H1 (cell line): ENCODE measurements around the gene LRRC3C. TPM values are rescaled to one million over a fixed set of nuclear protein-coding genes. Genes with fewer than 3 reads are reported as not detected.
"Not testable (repeated sequence)": the region's sequence is repeated elsewhere in the genome, so short reads cannot be mapped to it uniquely, and the experiment has no call there.

Source experiments
- CTCF ChIA-PET: fragments of 300-600 bp; sonication (Branson Sonifier 250); formaldehyde crosslinking; loops from one replicate; lab custom pipeline; 2021; ENCODE audit not compliant: partially characterized antibody; lab: Charles Lee
- POLR2A ChIA-PET: fragments of 300-600 bp; sonication (Branson Sonifier 250); formaldehyde crosslinking; loops from one replicate; lab custom pipeline; 2021; ENCODE audit warnings: inconsistent platforms; ENCODE audit not compliant: partially characterized antibody; lab: Charles Lee
- DNase-seq, 2 experiments: peaks; one replicate each; pipeline versions ENCODE4 v3.0.0 to v3.0.0-alpha.2; 2010 to 2022; ENCODE audit warnings: low spot score in 2 of 2, low read depth in 1 of 2, mixed read lengths in 1 of 2
- FAIRE-seq: peaks from 2 replicates; lab custom pipeline; 2011; peaks lifted over from hg19 to GRCh38; lab: Jason Lieb, UNC
- H2AFZ ChIP-seq: 2 replicates; pipeline ENCODE4 v1.8.1; 2012; ENCODE audit warnings: low read length, inconsistent platforms
- H2AK5ac ChIP-seq: 2 replicates; pipeline ENCODE4 v1.6.1; 2013; ENCODE audit warnings: low read depth, low read length
- H2BK120ac ChIP-seq: replicated peaks from 2 replicates; pipeline ENCODE3; 2013; ENCODE audit warnings: low read depth, low read length, inconsistent platforms
- H2BK12ac ChIP-seq: 2 replicates; pipeline ENCODE4 v1.6.1; 2013; ENCODE audit warnings: low read depth, low read length
- H2BK15ac ChIP-seq: 2 replicates; pipeline ENCODE4 v1.6.1; 2013; ENCODE audit warnings: low read length
- H2BK20ac ChIP-seq: 2 replicates; pipeline ENCODE4 v1.6.1; 2013; ENCODE audit warnings: low read length
- H2BK5ac ChIP-seq: 2 replicates; pipeline ENCODE4 v1.6.1; 2013; ENCODE audit warnings: low read depth, low read length
- H3K14ac ChIP-seq: 2 replicates; pipeline ENCODE4 v1.6.1; 2013; ENCODE audit warnings: inconsistent platforms; ENCODE audit not compliant: insufficient read length
- H3K18ac ChIP-seq: 2 replicates; pipeline ENCODE4 v1.6.1; 2013; ENCODE audit warnings: low read length; ENCODE audit errors: extremely low read depth
- H3K23ac ChIP-seq: 2 replicates; pipeline ENCODE4 v1.6.1; 2013; ENCODE audit warnings: inconsistent platforms; ENCODE audit not compliant: insufficient read length
- H3K23me2 ChIP-seq: 2 replicates; pipeline ENCODE4 v1.6.1; 2013; ENCODE audit warnings: low read depth, low read length
- H3K27ac ChIP-seq: 2 replicates; pipeline ENCODE4 v1.6.1; 2011; ENCODE audit warnings: low read depth, low read length, inconsistent platforms
- H3K27me3 ChIP-seq, 4 experiments: replicated peaks in 1 of 4; 1 replicate in 1 of 4; 2 replicates in 3 of 4; pipeline versions ENCODE4 v1.6.1 to v1.8.1; 2011 to 2013; ENCODE audit warnings: low read length in 3 of 4, mild to moderate bottlenecking in 3 of 4, inconsistent platforms in 2 of 4, mixed read lengths in 2 of 4, moderate library complexity in 1 of 4; ENCODE audit not compliant: control insufficient read depth in 3 of 4, insufficient read depth in 3 of 4; ENCODE audit errors: extremely low read depth in 1 of 4
- H3K36me3 ChIP-seq, 4 experiments: 2 replicates each; pipeline versions ENCODE4 v1.6.1 to v1.8.1; 2011 to 2013; ENCODE audit warnings: mild to moderate bottlenecking in 4 of 4, low read length in 3 of 4, moderate library complexity in 2 of 4, control low read depth in 1 of 4, inconsistent platforms in 1 of 4; ENCODE audit not compliant: insufficient read depth in 4 of 4, control insufficient read depth in 2 of 4
- H3K4ac ChIP-seq: replicated peaks from 2 replicates; pipeline ENCODE3; 2013; ENCODE audit warnings: low read length, low read depth, mixed read lengths, inconsistent platforms; ENCODE audit not compliant: insufficient read length
- H3K4me1 ChIP-seq, 4 experiments: replicated peaks in 1 of 4; 1 replicate in 1 of 4; 2 replicates in 3 of 4; pipeline versions ENCODE4 v1.6.1 to v1.8.1; 2011 to 2013; ENCODE audit warnings: low read length in 3 of 4, inconsistent platforms in 2 of 4, mixed read lengths in 1 of 4; ENCODE audit not compliant: insufficient read depth in 4 of 4, control insufficient read depth in 3 of 4
- H3K4me2 ChIP-seq, 2 experiments: 2 replicates each; pipeline versions ENCODE4 v1.6.1 to v1.8.1; 2011 to 2013; ENCODE audit warnings: low read depth in 2 of 2, low read length in 2 of 2, control low read depth in 1 of 2, inconsistent platforms in 1 of 2, mild to moderate bottlenecking in 1 of 2; ENCODE audit not compliant: insufficient read depth in 1 of 2
- H3K4me3 ChIP-seq, 4 experiments: fragments of 200-600, 300-600 bp in 1 of 4; sonication (generic), shearing (Covaris generic), sonication (Bioruptor Twin) in 1 of 4; 2 replicates each; pipeline versions ENCODE4 v1.5.1 to v1.8.1; 2011 to 2016; ENCODE audit warnings: low read length in 4 of 4, low read depth in 3 of 4, control low read depth in 2 of 4, inconsistent platforms in 2 of 4, mild to moderate bottlenecking in 2 of 4, mixed read lengths in 1 of 4, moderate library complexity in 1 of 4; ENCODE audit not compliant: insufficient read depth in 2 of 4; ENCODE audit errors: extremely low read depth in 1 of 4
- H3K56ac ChIP-seq: replicated peaks from 2 replicates; pipeline ENCODE3; 2013; ENCODE audit warnings: low read depth, mild to moderate bottlenecking, mixed read lengths, low read length, inconsistent platforms; ENCODE audit not compliant: insufficient read length
- H3K79me1 ChIP-seq: 2 replicates; pipeline ENCODE4 v1.6.1; 2013; ENCODE audit warnings: low read depth, low read length, control low read depth
- H3K79me2 ChIP-seq, 2 experiments: 2 replicates each; pipeline versions ENCODE4 v1.6.1 to v1.8.1; 2012 to 2013; ENCODE audit warnings: low read length in 2 of 2, mild to moderate bottlenecking in 2 of 2, inconsistent platforms in 1 of 2; ENCODE audit not compliant: insufficient read depth in 2 of 2, control insufficient read depth in 1 of 2
- H3K9ac ChIP-seq, 4 experiments: replicated peaks in 1 of 4; 1 replicate in 1 of 4; 2 replicates in 3 of 4; pipeline versions ENCODE4 v1.6.1 to v1.8.1; 2011 to 2013; ENCODE audit warnings: low read depth in 3 of 4, low read length in 3 of 4, control low read depth in 2 of 4, mild to moderate bottlenecking in 2 of 4, moderate library complexity in 2 of 4, inconsistent platforms in 1 of 4; ENCODE audit errors: extremely low read depth in 1 of 4
- H3K9me3 ChIP-seq, 2 experiments: 2 replicates each; pipeline versions ENCODE4 v1.6.1 to v1.8.1; 2012 to 2013; ENCODE audit warnings: mild to moderate bottlenecking in 2 of 2, moderate library complexity in 2 of 2, control low read depth in 1 of 2, inconsistent platforms in 1 of 2, low read depth in 1 of 2, low read length in 1 of 2, mixed read lengths in 1 of 2; ENCODE audit not compliant: insufficient read depth in 2 of 2
- H4K20me1 ChIP-seq, 2 experiments: replicated peaks in 1 of 2; 2 replicates each; pipeline versions ENCODE3 to v1.8.1; 2011 to 2013; ENCODE audit warnings: inconsistent platforms in 2 of 2, low read length in 2 of 2, mild to moderate bottlenecking in 1 of 2; ENCODE audit not compliant: insufficient read depth in 2 of 2, control insufficient read depth in 1 of 2
- H4K5ac ChIP-seq: 2 replicates; pipeline ENCODE4 v1.6.1; 2013; ENCODE audit warnings: low read length, low read depth, mixed read lengths, inconsistent platforms; ENCODE audit not compliant: insufficient read length
- H4K8ac ChIP-seq: 2 replicates; pipeline ENCODE4 v1.8.0; 2013; ENCODE audit warnings: mild to moderate bottlenecking, moderate library complexity, low read length, inconsistent platforms; ENCODE audit not compliant: insufficient read depth; ENCODE audit errors: extremely low read depth
- H4K91ac ChIP-seq: replicated peaks from 2 replicates; pipeline ENCODE3; 2013; ENCODE audit warnings: low read length, mixed read lengths, inconsistent platforms; ENCODE audit not compliant: insufficient read length
- WGBS, 2 experiments: shearing (Covaris generic) in 1 of 2; methylation state at CpG; one replicate each; pipeline versions ENCODE4 v1.1.6 to v1.1.7; 2013 to 2015; ENCODE audit warnings: low lambda C conversion rate in 2 of 2, mixed read lengths in 2 of 2, inconsistent platforms in 1 of 2, low coverage in 1 of 2, missing lambda C conversion rate in 1 of 2; ENCODE audit not compliant: insufficient replicate concordance in 2 of 2, insufficient coverage in 1 of 2, insufficient read length in 1 of 2; ENCODE audit errors: extremely low coverage in 1 of 2, missing lambda C conversion rate in 1 of 2; 5-methylcytosine and 5-hydroxymethylcytosine counted together
- polyA plus RNA-seq, 7 experiments: library from polyadenylated mRNA; depleted of rRNA in 3 of 7; stranded (reverse) in 5 of 7; unstranded in 2 of 7; fragments of >200 nt in 5 of 7; fragments of 200-250 nt in 2 of 7; gene quantifications; 1 replicate in 5 of 7; 2 replicates in 1 of 7; 4 replicates in 1 of 7; pipeline versions ENCODE4 v1.2.1 to v1.2.3, GENCODE V29; 2011 to 2013; ENCODE audit warnings: missing spikeins in 2 of 7, mixed read lengths in 2 of 7
- total RNA-seq: library from RNA; stranded (reverse); fragmentation: NEBNext Ultra II Directional; extraction: Animal tissue kit (Norgen Biotek cat#: 25700); gene quantifications from 2 replicates; pipeline ENCODE4 v1.2.1, GENCODE V29; 2021

LRRC3C gene
- total and polyA plus RNA-seq, 2 of the 8 experiments (the other 6 are each of a cell fraction or from before 2014, with no cell fraction given), result not detected

DNA sequence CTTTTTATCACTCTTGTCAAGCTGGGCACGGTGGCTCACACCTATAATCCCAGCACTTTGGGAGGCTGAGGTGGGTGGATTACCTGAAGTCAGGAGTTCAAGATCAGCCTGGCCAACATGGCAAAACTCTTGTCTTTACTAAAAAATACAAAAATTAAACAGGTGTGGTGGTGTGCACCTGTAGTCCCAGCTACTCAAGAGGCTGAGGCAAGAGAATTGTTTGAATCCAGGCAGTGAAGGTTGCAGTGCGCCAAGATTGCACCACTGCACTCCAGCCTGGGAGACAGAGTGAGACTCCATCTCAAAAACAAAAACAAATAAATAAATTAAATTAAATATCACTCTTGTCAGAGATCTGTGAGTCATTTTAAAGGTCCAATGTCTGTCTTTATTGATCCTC, 25.5 kb upstream of the LRRC3C start:
- H3K9me3 ChIP-seq, H3K23me2 ChIP-seq, H3K4me2 ChIP-seq, H3K4ac ChIP-seq, H3K14ac ChIP-seq, H4K91ac ChIP-seq, H4K20me1 ChIP-seq, H3K23ac ChIP-seq, H3K4me3 ChIP-seq, H3K27me3 ChIP-seq, H3K79me1 ChIP-seq, DNase-seq, H3K9ac ChIP-seq, H4K8ac ChIP-seq, H3K4me1 ChIP-seq, H2BK5ac ChIP-seq, H3K79me2 ChIP-seq, H2AFZ ChIP-seq, H4K5ac ChIP-seq, H3K18ac ChIP-seq, H2BK120ac ChIP-seq, FAIRE-seq, H2BK15ac ChIP-seq, H3K36me3 ChIP-seq, H3K56ac ChIP-seq, CTCF ChIA-PET, H2BK20ac ChIP-seq, H2BK12ac ChIP-seq, H2AK5ac ChIP-seq, H3K27ac ChIP-seq: not testable (repeated sequence)
- POLR2A ChIA-PET, result interaction anchor here (1.2 kb wide), 1 partner anchor 13 kb away, joined by 3 read pairs; no protein-coding TSS in a partner anchor
- 97% methylated on average over 2 of the region's 2 CpGs; no CpG with 5 or more reads in 1 of the 2 experiments for WGBS, 2 experiments
